Heart right ventricle (tissue), 16 donors: ENCODE data around the gene HLA-DQB2. TPM values are rescaled to one million over a fixed set of nuclear protein-coding genes. Genes with fewer than 3 reads are reported as not detected.

Experiments used
- ATAC-seq, 8 donors: fragments of 200-7000 bp; cut with Tn5 transposase; one replicate each; pipeline ENCODE4 v1.9.1; 2020; ENCODE audit warnings: mild to moderate bottlenecking in 8 of 8, moderate library complexity in 8 of 8, moderate number of reproducible peaks in 1 of 8
- DNase-seq, 2 donors: peaks; one replicate each; pipeline ENCODE4 v3.0.0-alpha.2; 2020
- H3K27ac ChIP-seq, 10 donors: fragments of 200-600 bp; sonication (generic) in 2 of 10; one replicate each; pipeline versions ENCODE4 v1.5.0 to v1.8.0; 2020 to 2022; ENCODE audit warnings: mild to moderate bottlenecking in 3 of 10
- H3K27me3 ChIP-seq, 7 donors: fragments of 200-600 bp; one replicate each; pipeline ENCODE4 v1.8.0; 2021 to 2022; ENCODE audit warnings: mild to moderate bottlenecking in 2 of 7
- H3K36me3 ChIP-seq, 9 donors: fragments of 200-600 bp; sonication (generic) in 1 of 9; one replicate each; pipeline versions ENCODE4 v1.5.0 to v1.8.0; 2020 to 2022; ENCODE audit warnings: mild to moderate bottlenecking in 2 of 9
- H3K4me1 ChIP-seq, 9 donors: fragments of 200-600 bp; sonication (generic) in 1 of 9; one replicate each; pipeline versions ENCODE4 v1.5.0 to v1.8.0; 2020 to 2022; ENCODE audit warnings: mild to moderate bottlenecking in 4 of 9
- H3K4me3 ChIP-seq, 10 donors: fragments of 200-600 bp; sonication (generic) in 2 of 10; one replicate each; pipeline versions ENCODE4 v1.5.0 to v1.8.0; 2020 to 2022; ENCODE audit warnings: mild to moderate bottlenecking in 7 of 10, moderate library complexity in 2 of 10
- H3K9me3 ChIP-seq, 11 donors: fragments of 200-600 bp in 10 of 11; sonication (generic) in 2 of 11; one replicate each; pipeline versions ENCODE4 v1.5.0 to v1.8.0; 2013 to 2022; ENCODE audit warnings: mild to moderate bottlenecking in 2 of 11, control low read depth in 1 of 11, moderate library complexity in 1 of 11
- whole genome bisulfite sequencing, 2 donors: extraction: QIAGEN DNeasy Blood & Tissue Kit; methylation state at CpG; one replicate each; pipeline ENCODE4 v1.1.7; 2013; ENCODE audit warnings: inconsistent platforms in 1 of 2; 5-methylcytosine and 5-hydroxymethylcytosine counted together
- intact Hi-C, 10 donors: fragments of 100-400 bp; cut with DNase I; formaldehyde crosslinking; loops; one replicate each; pipeline versions ENCODE4 v1.11.1 to v1.14.2; 2022
- polyA plus RNA-seq, 2 donors: library from polyadenylated mRNA; stranded (reverse); fragments of 200-250 nt; gene quantifications; one replicate each; pipeline ENCODE4 v1.2.3, GENCODE V29; 2013
- total RNA-seq, 10 donors: library from RNA; stranded (reverse); fragmentation: NEBNext Ultra II Directional in 3 of 10; extraction: Animal tissue kit (Norgen Biotek cat#: 25700) in 3 of 10; gene quantifications; one replicate each; pipeline versions ENCODE4 v1.2.1 to v1.2.4, GENCODE V29; 2021 to 2023
- TF ChIP-seq, protein P1 (sequence below), 9 donors: fragments of 200-600 bp; sonication (generic) in 2 of 9; IDR thresholded peaks; one replicate each; pipeline versions ENCODE4 v1.5.0 to v1.8.0; 2021 to 2022; ENCODE audit warnings: antibody characterized with exemption in 9 of 9, mild to moderate bottlenecking in 5 of 9, moderate library complexity in 1 of 9
- donor health status: Arrhythmogenic right ventricular cardiomyopathy.
- donor health status: ischemic (EF 13 %, LVEDD 7.1; RV severe dilation, severe dysfunction).
- donor health status: healthy with polysubstance abuse.
- donor health status: DM: no; HTN: yes; CAD: no.
- donor health status: DM: no; HTN: no; CAD: no.
- donor health status: ischemic (EF 25% LVEDD 6.9; RV normal size, moderate dysfunction).
- donor health status: ischemic (EF 25% LVEDD 5.7; RV mildly dilated, moderate dysfunction).
- donor health status: healthy.
- donor health status: DM: yes; HTN: yes; CAD: no.
- donor health status: Ischemic cardiomyopathy.
- donor health status: ischemic (EF 35%, LVEDD 5.7; RV mildly dilated, moderate dysfunction).
- donor health status: nonischemic (EF 11% LVEDD 7.7; RV severe dilation, severe dysfunction).
- donor health status: DM: yes; HTN: yes; CAD: no.
- donor health status: PGD.
- donor health status: ischemic (EF 29% LVEDD 5.4; RV normal size, mild dysfunction).
- donor health status: nonischemic (EF 23%, LVEDD 6.1; RV moderate dilation, normal function).

The HLA-DQB2 gene
- total and polyA plus RNA-seq, 12 donors = 0.30 to 14.6 (median 0.92) TPM; not detected in 4

GRCh38 chr6:32799740-32800139 lies 36.4 kb upstream of the HLA-DQB2 start:
- TF ChIP-seq, protein P1, sequence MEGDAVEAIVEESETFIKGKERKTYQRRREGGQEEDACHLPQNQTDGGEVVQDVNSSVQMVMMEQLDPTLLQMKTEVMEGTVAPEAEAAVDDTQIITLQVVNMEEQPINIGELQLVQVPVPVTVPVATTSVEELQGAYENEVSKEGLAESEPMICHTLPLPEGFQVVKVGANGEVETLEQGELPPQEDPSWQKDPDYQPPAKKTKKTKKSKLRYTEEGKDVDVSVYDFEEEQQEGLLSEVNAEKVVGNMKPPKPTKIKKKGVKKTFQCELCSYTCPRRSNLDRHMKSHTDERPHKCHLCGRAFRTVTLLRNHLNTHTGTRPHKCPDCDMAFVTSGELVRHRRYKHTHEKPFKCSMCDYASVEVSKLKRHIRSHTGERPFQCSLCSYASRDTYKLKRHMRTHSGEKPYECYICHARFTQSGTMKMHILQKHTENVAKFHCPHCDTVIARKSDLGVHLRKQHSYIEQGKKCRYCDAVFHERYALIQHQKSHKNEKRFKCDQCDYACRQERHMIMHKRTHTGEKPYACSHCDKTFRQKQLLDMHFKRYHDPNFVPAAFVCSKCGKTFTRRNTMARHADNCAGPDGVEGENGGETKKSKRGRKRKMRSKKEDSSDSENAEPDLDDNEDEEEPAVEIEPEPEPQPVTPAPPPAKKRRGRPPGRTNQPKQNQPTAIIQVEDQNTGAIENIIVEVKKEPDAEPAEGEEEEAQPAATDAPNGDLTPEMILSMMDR (IDR thresholded peaks at IDR 0.05) = no peak
- Histone ChIP-seq H3K9me3 (peaks cover 0 to 10% (median 4%) of the 10 kb centered on the region in 11 donors), H3K27me3 (peaks cover 0 to 84% (median 43%) of the 10 kb centered on the region in 7 donors), H3K4me3 (no peak overlapping the region), H3K4me1 (peaks cover 0 to 24% (median 3%) of the 10 kb centered on the region in 9 donors), H3K36me3 (no peaks in the 10 kb centered on the region), H3K27ac (no peak overlapping the region)
- ATAC-seq = no peak
- WGBS, 2 donors = 82 to 86% methylated on average over 3 of the region's 3 CpGs
- no peak for DNase-seq
- intact Hi-C loops = loop anchor here (5.0 to 10.0 kb wide), 6 partner anchors 95 to 555 kb away; no protein-coding TSS in a partner anchor

DNA sequence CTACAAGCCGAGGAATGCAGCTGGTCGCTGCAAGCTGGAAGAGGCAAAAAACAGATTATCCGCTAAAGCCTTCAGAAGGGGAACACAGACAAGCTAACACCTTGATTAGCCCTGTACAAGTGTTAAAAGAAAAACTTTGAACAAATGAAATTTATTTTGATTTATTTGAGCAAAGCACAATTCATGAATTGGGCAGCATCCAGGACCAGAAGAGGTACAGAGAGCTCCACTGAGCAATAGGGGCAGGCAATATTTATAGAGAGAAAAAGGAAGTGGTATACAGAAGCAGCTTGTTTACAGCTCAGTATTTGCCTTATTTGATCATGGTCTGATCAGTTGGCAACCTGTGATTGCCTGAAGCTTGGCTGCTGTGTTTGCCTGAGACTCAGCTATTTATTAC lies 35.8 kb upstream of the HLA-DQB2 start:
- ATAC-seq (no peak), DNase-seq (no peak)
- peaks cover 0 to 26% (median 3%) of the 10 kb centered on the region in 9 donors for H3K4me1 ChIP-seq
- TF ChIP-seq, protein P1 (IDR thresholded peaks at IDR 0.05) = no peak
- no peak overlapping the region for H3K27ac ChIP-seq
- H3K27me3 ChIP-seq = peaks cover 0 to 85% (median 43%) of the 10 kb centered on the region in 7 donors
- intact Hi-C loops = loop anchor here (5.0 to 10.0 kb wide), 6 partner anchors 94 to 554 kb away; no protein-coding TSS in a partner anchor
- no peak overlapping the region for H3K4me3 ChIP-seq
- H3K9me3 ChIP-seq = peaks cover 0 to 10% (median 4%) of the 10 kb centered on the region in 11 donors
- no peaks in the 10 kb centered on the region for H3K36me3 ChIP-seq
- 90 to 100% methylated on average over 3 of the region's 3 CpGs for WGBS, 2 donors

- peaks cover 0 to 91% (median 41%) of the 10 kb centered on the region in 7 donors for H3K27me3 ChIP-seq
- H3K4me3 ChIP-seq = peak overlapping the region in 4 of 10 donors; percentile 18 to 30 (median 26)
- intact Hi-C loops = loop anchor here (2.0 to 10.0 kb wide), 9 partner anchors 72 to 552 kb away; no protein-coding TSS in a partner anchor
- ATAC-seq (peak; percentile 71 to 90 (median 76)), DNase-seq (peak; percentile 73 to 78)
- WGBS, 2 donors = 12 to 13% methylated on average over 30 of the region's 30 CpGs
- no peaks in the 10 kb centered on the region for H3K36me3 ChIP-seq
- peaks cover 0 to 38% (median 3%) of the 10 kb centered on the region in 9 donors for H3K4me1 ChIP-seq
- H3K9me3 ChIP-seq = peaks cover 0 to 10% (median 4%) of the 10 kb centered on the region in 11 donors
- H3K27ac ChIP-seq = peak overlapping the region in 1 of 10 donors; percentile 7
- TF ChIP-seq, protein P1 (IDR thresholded peaks at IDR 0.05) = peak; percentile 74 to 90 (median 86)
Measured at GRCh38 chr6:32796848-32797776, 33.8 kb upstream of the HLA-DQB2 start.

DNA sequence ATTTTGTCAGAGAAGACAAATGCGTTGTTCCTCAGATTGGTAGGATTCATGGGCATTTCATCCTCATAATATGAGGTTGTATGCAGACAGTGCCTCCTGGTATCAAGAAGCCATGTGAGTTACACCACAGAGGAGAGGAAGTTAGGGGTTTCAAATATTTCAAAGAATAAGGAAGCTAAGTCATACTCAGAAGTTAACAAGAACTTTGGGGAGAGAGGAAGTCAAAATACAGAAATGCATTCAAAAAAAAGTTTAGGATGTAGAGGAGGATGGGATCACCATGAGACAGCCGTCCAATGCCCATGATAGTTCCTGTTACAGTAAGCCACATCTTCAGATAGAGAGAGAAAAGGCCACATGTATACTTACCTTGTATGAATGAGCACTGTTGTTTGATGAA lies 31.2 kb upstream of the HLA-DQB2 start:
- Histone ChIP-seq H3K9me3 (peaks cover 0 to 9% (median 2%) of the 10 kb centered on the region in 11 donors), H3K27ac (peak overlapping the region in 1 of 10 donors; percentile 69), H3K4me3 (no peak overlapping the region), H3K36me3 (no peaks in the 10 kb centered on the region), H3K4me1 (peaks cover 0 to 38% (median 3%) of the 10 kb centered on the region in 9 donors), H3K27me3 (peaks cover 0 to 87% (median 49%) of the 10 kb centered on the region in 7 donors)
- 64 to 75% methylated on average over 2 of the region's 2 CpGs for whole genome bisulfite sequencing, 2 donors
- intact Hi-C loops = loop anchor here in 5 of 10 donors (5.0 to 10.0 kb wide), 4 partner anchors 90 to 550 kb away; no protein-coding TSS in a partner anchor
- no peak for DNase-seq
- ATAC-seq = peak in 7 of 8 donors; percentile 21 to 53 (median 41)
- TF ChIP-seq, protein P1 (IDR thresholded peaks at IDR 0.05) = no peak
